HG03378 (cell line): ENCODE data around the gene LEMD1.

Source experiments
- ATAC-seq: cut with Tn5 transposase; IDR thresholded peaks from one replicate; pipeline ENCODE4 v1.9.1; 2021; ENCODE audit warnings: mild to moderate bottlenecking, moderate library complexity; ENCODE audit not compliant: unreplicated experiment

LEMD1 gene, protein sequence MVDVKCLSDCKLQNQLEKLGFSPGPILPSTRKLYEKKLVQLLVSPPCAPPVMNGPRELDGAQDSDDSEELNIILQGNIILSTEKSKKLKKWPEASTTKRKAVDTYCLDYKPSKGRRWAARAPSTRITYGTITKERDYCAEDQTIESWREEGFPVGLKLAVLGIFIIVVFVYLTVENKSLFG

DNA sequence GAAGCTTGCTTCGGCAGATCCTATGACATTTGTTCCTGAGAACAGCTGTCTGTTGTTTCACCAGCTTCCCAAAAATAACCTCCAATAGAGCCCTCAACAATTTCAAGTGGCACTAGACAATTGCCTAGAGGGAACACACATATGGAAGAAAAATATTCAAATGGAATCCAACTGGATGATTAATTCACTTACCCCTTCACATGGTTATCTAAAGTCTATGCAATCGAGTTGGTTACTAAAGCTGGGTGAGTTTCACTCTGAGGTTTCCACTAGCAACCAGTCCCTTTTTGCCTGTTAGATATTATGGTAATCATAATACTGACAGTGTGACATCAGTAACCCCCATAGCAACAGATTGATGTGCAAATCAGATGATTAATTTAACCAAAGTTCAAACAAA lies at the start of gene LEMD1:
LEMD1 (minus strand) TSS at position 259 of the 400 bp plus-strand sequence. CDS start 1,520 bp downstream, outside the sequence.
- no peak for ATAC-seq

DNA sequence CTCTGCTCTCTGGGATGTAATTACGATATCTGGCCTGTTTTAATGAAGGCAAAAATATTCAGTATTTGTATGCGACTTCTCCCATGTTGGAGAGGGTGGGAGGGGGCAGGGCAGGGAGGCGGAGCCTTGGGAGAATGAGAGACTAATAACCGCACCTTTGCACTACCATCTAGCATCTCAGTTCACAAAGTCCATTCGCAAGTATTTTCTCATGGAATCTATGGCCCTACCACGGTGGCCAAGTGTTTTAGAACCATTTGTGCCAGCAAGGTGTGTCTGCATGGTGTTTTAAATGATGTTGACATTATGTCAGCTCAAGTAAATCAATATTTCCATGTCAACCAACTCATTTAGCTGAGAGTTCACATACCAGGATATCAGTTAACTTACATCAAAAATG lies 48.3 kb upstream of the LEMD1 start:
- ATAC-seq = no peak

DNA sequence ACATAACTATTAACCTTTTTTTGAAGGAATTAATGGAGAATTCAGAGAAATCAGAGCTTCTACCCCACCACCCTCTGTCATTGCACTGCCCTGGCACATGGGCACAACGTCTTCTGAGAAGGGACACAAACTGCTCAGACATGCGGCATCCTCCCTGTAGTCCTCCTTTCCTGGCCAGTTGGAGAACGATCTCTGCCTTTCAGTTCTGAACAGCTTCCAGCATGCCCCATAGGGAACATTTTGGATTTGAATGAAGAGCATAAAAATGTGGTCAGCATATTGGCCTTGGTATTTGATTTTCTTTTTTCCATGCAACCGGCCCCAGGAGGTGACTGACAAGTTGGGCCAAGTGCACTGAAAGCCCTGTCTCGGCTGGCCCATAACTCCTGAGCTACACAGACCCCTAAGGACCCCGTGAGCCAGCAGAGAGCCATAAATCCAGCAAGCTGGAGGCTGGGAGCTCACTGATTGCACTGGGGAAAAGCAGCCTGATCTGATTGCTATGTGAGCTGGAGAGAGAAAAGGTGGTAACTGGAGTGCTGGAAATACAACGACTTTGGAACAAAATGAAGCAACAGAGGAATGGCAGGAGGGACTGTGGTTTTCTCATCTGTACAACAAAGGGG lies 44.9 kb upstream of the LEMD1 start:
- ATAC-seq = no peak

DNA sequence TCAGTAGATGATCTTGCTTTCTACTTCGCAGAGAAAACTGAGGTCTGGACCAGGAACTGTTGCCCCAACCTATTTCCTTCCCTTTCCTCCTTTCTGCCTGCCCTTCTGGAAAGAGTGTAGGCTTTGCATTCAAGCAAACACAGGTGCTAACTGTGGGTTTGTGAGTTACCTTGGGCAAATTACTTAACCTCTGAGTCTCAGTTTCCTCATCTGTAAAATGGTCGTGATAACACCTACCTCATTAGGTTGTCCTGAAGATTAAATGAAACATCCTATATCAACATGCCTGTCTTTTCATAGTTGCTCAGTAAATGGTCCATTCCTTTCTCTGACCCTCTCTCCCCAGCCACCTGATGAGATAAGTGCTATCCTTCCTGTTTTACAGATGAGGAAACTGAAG lies 43.5 kb upstream of the LEMD1 start:
- ATAC-seq = no peak

DNA sequence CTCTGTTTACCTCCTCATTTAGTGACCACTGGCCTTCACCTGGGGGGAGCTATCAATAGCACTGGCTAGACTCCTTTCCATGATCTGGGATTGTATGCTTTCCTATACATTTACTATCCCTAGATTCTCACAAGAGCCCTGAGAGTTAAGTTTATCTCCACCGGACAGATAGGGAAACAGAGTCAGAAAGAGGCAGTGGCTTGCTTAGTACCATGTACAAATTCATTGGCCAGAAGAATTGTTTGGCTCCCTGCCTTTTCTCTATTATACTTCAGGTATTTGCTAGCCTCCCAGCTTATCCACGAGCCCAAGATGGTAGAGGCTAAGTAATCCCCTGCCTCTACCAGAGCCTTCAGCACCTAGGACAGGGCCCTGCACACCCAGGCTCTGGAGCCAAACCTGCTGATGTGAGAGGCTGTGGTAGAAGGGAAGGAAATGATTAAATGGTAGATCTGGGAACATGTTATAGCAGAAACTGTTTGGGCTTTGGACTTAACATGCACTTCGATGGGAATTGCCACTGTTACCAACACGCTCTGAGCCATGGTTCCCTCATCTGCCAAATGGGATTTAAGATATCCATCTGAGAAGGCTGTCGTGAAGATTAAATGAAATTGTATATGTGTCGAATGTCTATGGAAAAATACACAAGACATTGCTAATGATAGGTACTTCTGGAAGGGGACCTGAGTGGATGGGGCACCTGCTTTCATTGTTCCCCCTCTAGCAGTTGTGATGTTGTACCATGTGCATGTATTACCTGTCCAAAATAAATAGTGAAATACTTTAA lies 37.1 kb upstream of the LEMD1 start:
- ATAC-seq = no peak

DNA sequence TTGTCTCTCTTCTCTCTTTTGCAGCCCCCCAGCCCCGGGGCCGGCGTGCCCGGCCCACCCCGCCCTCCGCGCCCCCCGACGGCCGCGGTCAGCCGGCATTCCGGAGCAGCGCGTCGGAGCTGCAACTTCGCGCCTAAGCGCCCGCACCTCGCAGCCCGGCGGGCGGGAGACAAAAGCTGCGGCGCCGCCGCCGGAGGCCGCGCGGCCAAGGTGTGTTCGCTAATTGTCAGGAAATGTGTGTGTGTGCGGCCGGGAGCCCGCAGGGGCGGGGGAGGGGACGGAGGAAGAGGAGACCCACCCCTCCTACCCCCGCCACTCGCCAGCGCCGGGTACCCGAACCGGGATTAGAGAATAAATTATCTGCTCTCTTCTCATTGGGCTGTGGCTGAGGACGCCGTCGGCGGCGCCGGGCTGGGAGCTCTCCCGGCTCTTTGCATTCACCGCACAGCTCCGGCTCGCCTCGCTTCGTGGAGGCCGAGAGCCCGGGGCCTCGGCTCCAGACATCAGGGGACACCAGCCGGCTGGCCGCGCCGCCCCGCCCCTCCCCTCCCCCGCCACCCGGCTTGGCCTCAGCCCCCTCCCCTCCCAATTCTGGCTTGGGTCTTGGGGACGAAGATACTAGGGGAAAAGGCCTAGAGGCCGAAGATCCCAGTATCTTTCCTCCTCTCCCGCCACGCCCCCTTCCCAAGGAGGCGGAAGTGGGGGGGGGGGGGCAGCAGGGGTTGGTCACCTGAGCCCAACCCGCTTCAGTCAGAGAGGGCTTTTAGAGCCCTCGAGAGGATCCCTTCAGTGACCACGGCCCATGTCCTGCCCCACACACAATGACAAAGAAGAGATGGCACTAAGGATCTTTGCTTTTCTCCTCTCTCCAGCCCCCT lies 35.3 kb upstream of the LEMD1 start:
- ATAC-seq = no peak

DNA sequence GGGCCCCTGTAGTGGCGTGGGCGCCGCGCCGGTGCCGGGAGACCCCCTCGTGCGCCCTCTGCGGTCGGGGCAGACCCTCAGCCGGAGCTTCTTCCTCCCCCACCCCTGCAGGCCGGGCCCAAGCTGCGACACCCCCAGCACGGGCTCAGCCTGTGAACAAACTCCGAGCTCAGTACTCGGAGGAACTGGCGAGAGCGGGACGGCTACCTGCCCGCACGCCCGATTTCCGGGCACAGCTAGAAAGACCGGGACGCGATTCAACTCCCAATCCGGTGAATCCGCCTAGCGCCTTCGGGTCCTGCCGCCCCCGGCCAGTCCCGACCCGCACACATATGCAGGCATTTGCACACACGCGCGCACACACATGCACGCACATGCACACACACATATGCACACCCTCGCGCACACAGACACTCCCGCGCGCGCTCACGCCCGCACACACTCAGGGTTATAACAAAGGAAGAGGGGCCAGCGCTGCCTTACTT lies 34.6 kb upstream of the LEMD1 start:
- no peak for ATAC-seq

DNA sequence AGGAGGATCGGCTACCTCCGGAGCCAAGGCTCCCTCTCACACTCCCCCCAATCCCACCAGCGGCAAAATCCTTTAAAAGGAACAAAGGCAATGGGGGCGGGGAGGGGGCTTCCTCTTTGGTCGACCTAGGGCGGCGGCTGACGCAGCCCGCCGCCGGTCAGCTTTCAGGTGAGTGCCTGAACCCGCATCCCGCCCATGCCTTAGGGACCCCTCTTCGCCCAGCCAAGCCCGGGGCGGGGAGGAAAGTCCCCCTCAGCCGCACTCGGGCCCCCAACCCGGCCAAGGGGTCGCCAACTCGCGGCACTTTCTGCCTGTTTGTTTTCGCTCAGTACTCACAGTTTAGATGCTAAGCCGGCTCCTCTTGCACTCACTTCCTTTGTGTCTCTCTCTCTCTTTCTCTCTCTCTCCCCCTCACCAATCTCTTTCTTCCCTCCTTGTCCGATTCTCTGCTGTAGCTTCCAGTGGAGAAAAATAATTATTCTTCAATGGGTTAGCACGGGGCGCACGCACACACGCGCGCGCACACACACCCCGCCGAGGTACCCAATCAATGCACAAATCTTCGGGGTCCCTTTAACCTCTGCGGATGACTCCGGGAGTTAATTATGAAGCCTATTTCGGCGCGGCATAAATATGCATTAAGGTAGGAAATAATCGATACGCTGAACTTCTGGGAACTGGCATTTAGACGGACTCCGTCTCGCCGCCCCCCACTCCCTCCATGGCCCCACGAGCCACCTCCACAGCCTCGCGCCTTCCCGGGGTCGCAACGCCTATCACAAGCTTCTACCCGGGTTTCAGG lies 33.9 kb upstream of the LEMD1 start, which contains the start of gene BLACAT1:
BLACAT1 (minus strand) TSS at position 465 of the 802 bp plus-strand sequence.
- ATAC-seq = no peak

DNA sequence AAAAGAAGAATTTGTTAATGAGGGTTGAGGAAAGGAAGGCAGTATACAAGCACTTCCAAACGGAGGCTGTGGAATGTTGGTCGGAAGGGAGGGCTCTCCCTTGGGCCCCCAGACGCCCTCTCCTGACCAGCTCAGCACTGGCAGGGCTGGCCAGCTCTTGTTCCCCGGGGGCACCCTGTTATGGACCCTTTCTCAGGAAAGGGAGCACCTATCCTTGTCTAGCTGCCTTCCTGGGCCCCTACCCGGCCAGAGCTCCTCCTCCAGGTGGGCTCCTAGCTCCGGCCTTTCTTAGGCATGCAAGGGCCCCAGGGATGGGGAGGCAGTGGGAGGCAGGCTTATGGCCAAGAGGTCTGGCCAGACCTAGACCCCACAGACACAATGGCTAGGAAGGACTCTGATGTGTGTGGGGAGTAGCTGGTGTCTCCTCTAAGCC lies 33.1 kb upstream of the LEMD1 start:
- no peak for ATAC-seq

DNA sequence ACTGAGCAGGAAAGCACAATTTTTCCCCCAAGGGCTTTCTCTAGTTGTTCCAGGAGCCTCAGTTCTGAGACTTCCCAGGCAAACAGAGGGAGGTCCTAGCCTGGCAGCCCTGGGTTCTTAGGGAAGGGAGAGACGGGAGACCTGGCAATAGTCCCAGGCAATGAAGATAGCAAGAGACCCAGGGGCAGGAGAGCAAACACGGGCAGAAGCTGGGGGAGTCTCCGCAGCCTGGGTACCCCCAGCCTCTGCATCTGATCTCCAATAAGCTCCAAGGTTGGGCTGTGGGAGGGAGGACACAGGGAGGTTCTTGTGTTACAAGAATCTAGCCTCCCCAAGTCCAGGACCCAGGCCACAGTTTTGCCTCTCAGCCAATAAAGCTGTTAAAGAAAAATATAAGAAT lies 31.6 kb upstream of the LEMD1 start:
- ATAC-seq = no peak

DNA sequence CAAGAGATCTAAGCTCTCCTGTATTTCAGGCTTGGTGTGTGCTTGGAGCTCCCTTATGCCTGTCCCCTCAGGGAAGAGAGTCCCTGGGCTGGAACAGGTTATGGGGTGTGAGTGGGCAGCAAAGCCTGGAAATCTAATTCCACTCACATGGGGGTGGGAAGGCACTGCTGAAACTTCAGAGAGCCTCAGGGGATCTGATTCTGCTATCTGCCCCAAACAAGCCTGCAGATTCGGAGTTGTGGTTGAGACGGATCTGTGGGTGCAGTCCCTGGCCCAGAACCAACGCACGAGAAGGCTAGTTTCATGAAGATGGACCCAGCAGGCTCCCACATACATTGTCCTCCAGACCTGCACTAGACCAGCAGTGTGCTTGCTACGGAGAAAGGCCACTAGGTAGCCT lies 31.1 kb upstream of the LEMD1 start:
- no peak for ATAC-seq

DNA sequence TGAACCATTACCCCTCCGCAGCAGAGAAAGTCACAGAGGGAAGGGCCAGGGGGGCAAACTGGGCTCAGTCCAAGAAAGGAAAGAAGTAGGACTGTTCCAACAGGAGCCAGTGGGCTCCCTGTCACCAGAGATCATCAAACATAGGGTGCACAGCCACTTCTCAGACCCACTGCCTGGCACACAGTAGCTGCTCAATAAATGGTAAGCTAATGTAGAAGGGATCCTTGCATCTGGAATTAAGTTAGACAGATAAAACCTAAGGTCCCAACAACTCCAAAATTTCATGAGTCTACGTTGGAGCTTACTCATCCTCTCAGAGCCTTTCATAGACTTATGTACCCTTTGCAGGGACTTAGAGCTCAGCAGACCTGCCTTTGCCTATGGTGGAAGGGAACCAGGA lies 30.5 kb upstream of the LEMD1 start:
- no peak for ATAC-seq

DNA sequence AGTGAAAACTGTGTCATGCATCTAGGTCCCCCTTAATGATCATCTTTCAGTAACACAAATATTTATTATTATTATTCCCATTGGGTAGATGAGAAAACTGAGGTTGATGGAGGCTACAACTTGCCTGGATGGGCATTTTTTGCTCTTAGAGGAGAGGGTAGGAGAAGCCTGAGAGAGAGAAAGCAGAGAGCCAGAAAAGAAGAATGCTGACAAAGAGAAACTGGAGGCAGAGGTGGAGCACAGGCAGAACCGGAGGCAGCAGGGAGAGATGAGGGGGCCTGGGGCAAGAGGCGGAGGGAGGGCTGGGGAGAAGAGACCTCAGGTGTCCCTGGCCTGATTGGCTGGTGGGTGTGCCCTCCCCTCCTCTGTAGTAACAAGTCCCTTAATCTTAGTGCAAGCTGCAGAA lies 29.9 kb upstream of the LEMD1 start:
- no peak for ATAC-seq

DNA sequence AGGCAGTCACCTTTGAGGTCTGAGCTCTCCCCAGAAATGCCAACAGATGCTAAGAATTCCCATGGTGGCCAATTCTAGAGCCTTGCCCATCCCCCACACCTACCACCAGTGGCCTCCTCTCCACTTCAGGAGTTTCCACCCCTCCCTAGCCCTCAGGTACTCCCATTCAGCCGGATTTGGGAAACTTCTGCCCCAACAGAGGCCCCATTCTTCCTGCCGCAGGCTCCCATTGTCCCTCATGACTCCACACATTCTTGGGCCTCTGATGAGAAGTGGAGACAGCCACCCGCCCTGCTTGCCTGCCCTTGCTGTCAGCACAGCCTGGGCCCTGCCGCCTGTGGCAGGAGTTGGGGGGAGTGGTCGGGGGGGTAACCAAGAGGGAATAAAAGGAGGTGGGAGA lies 29.3 kb upstream of the LEMD1 start:
- no peak for ATAC-seq

DNA sequence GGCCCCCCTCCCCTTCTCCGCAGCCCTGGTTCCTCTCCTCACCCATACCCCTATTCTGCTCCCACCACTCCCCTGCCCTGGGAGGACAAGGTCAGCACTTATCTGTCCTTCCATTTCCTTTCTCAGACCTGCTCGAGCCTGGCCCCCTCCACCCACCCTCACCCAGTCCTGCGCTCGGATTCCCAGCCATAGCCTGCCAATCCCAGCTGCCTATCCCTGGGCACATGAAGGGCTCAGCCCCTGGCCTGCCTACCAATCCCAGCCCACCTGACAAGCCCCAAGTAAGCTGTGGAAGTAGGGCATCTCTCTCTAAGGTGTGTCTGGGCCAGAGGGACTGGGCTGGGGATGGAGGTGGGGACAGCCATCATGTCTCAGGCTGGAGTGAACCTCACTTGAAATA lies 28.6 kb upstream of the LEMD1 start:
- no peak for ATAC-seq

DNA sequence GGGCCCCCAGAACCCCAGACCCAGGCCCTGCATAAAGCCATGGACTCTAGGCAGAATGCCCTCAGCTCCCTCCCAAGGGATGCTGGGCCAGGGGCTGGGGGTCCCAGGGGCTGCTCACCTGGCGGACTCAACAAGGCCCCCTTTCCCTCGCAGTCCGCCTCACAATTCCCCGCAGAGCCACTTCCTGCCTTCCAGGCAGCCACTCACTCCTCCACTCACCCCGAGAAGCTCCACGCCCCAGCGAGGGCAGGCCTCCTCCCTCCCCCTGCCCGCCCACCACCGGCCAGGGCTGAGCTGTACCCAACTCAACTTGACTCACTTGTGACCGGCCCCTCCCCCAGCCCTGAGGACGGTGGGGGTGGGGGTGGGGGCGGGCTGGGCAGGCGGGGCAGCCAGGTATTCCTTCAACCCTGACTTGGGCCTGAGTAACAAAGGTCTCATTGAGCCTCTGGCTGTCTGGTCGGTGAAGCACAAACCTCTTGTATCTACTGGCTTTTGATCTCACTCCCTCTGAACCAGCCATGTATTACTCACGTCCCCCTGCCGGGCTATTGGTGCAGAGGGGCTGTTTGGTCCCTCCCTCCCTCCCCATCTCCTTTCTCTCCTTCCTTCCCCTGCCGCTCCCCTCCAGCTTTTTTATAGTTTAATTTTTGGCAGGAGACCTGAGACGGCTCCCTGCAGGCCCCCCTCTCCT lies 28.0 kb upstream of the LEMD1 start:
- ATAC-seq = no peak

DNA sequence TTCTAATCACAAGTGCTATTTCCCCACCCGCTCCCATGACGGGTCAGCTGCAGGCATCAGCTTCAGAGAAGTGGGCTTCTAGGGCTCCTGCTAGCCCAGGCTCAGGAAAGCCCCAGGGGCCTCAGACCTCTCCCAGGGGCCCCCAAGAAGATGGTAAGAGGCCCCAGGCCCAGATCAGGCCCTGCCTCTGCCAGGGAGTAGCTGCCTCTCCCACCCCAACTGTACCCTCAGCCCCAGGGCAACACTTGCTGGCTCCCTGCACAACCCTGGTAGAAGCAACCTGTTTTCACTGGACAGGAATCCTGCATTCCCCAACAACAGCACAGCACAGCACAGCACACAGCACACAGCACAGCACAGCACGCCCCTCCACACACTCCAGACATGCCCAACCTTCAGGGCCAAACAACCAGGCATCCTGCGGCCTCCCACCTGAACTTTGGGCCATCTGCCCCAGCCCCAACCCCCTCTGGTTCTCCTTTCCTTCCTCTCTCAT lies 27.4 kb upstream of the LEMD1 start:
- no peak for ATAC-seq

DNA sequence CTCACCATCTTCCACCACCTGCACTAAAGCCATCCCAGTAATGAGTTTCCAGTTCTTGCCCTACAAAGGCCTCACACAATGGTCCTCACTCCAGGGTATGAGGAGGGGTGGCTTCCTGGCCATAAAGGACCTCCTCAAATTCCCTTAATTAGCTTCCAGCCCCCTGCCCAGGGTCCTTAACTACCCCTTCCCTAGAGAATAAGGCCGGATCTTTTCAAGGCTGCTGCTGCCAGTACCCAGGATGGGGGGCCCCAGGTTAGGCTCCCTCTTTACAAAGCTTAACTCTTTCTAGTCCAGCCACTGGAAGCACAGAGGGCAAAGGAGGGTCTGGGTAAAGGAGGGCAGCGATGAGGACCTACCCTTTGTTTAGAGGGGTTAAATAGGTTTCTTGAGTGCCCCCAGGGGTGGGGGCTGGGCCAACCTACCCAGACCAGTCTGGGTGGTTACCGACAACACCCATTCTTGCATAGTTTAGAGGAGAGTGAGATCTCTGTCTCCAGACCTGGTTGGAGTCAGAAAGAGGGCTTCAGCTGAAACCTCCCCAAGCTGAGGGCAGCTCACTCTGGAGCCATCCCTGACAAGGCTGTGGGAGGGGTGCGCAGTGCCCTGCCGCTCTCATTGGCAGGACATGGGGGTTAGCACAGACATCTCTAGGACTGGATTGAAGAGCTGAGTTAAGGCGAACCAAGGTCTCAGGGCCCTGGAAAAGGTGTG lies 26.8 kb upstream of the LEMD1 start:
- ATAC-seq = no peak
